Suprapubic skin (tissue), 3 donors: ENCODE measurements around the gene RAB3GAP2.

Experiments used
- EP300 ChIP-seq: sonication (generic); formaldehyde crosslinking; IDR thresholded peaks from one replicate; pipeline ENCODE4 v1.6.1; 2017; ENCODE audit warnings: antibody characterized with exemption
- POLR2A ChIP-seq, 2 donors: fragments of 450-650 bp; IDR thresholded peaks; one replicate each; pipeline ENCODE4 v1.6.1; 2017; ENCODE audit warnings: antibody characterized with exemption in 2 of 2, mild to moderate bottlenecking in 2 of 2, moderate library complexity in 2 of 2
- TF ChIP-seq, protein P1 (sequence below), 2 donors: fragments of 200-600 bp in 1 of 2; fragments of 450-650 bp in 1 of 2; sonication (generic) in 1 of 2; IDR thresholded peaks; one replicate each; pipeline ENCODE4 v1.5.1; 2016 to 2019; ENCODE audit warnings: antibody characterized with exemption in 2 of 2, mild to moderate bottlenecking in 1 of 2, moderate library complexity in 1 of 2

DNA sequence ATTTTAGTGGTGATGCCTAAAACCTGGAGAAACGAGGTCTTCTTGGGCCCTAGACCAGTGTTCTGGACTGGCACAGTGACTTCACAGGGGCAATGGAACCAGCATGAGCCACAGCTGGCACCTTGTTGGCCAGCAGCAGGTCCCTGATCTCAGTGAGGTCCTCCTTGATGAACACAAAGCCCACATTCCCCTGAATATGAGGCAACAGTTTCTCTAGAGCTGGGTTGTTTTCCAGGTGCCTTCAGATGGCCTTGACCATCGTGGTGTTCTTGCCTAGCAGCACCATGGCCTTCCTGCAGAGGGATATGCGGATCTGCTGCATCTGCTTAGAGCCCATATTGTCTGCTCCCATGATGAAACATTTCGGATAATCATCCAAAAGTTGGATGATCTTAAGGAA lies 44.9 kb upstream of the RAB3GAP2 start:
- TF ChIP-seq POLR2A (IDR thresholded peaks at IDR 0.05) (no peak), EP300 (no peak)
- TF ChIP-seq, protein P1, sequence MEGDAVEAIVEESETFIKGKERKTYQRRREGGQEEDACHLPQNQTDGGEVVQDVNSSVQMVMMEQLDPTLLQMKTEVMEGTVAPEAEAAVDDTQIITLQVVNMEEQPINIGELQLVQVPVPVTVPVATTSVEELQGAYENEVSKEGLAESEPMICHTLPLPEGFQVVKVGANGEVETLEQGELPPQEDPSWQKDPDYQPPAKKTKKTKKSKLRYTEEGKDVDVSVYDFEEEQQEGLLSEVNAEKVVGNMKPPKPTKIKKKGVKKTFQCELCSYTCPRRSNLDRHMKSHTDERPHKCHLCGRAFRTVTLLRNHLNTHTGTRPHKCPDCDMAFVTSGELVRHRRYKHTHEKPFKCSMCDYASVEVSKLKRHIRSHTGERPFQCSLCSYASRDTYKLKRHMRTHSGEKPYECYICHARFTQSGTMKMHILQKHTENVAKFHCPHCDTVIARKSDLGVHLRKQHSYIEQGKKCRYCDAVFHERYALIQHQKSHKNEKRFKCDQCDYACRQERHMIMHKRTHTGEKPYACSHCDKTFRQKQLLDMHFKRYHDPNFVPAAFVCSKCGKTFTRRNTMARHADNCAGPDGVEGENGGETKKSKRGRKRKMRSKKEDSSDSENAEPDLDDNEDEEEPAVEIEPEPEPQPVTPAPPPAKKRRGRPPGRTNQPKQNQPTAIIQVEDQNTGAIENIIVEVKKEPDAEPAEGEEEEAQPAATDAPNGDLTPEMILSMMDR (IDR thresholded peaks at IDR 0.05), result no peak
